GM18517 (cell line): ENCODE data around the gene SELENON.

Source experiments
- ATAC-seq: cut with Tn5 transposase; IDR thresholded peaks from one replicate; pipeline ENCODE4 v1.9.1; 2021; ENCODE audit warnings: mild to moderate bottlenecking, moderate library complexity; ENCODE audit not compliant: unreplicated experiment

SELENON gene

GRCh38 chr1:25808481-25809244, 8.7 kb downstream of the SELENON start:
- ATAC-seq, result no peak

GRCh38 chr1:25809283-25809926, 9.4 kb downstream of the SELENON start:
- ATAC-seq, result no peak

- no peak for ATAC-seq
Measured at GRCh38 chr1:25809929-25810328, 9.9 kb downstream of the SELENON start.

GRCh38 chr1:25810341-25811299, 10.6 kb downstream of the SELENON start:
- no peak for ATAC-seq

- no peak for ATAC-seq
Measured at GRCh38 chr1:25811384-25812082, 11.5 kb downstream of the SELENON start.

- no peak for ATAC-seq
Measured at GRCh38 chr1:25813071-25813733, 13.2 kb downstream of the SELENON start.

- no peak for ATAC-seq
Measured at GRCh38 chr1:25813734-25814471, 13.9 kb downstream of the SELENON start.

- no peak for ATAC-seq
Measured at GRCh38 chr1:25814549-25815087, 14.6 kb downstream of the SELENON start.

- ATAC-seq, result no peak
Measured at GRCh38 chr1:25815208-25816111, 15.5 kb downstream of the SELENON start.

GRCh38 chr1:25816112-25816718, 16.2 kb downstream of the SELENON start:
- ATAC-seq, result no peak

GRCh38 chr1:25817840-25818501, 18.0 kb downstream of the SELENON start:
- ATAC-seq, result no peak

GRCh38 chr1:25818569-25818968, 18.6 kb downstream of the SELENON start:
- no peak for ATAC-seq

GRCh38 chr1:25819491-25820246, 19.7 kb downstream of the SELENON start, which contains the start of gene MTFR1L:
Gene MTFR1L, plus strand, starts transcription at chr1:25819954. Its CDS starts 3,151 bp downstream, at chr1:25823105.
- ATAC-seq, result peak; percentile 76

- ATAC-seq, result peak; percentile 31
Measured at GRCh38 chr1:25820247-25821111, 20.5 kb downstream of the SELENON start.

GRCh38 chr1:25821112-25821476, 21.1 kb downstream of the SELENON start:
- no peak for ATAC-seq
